SK-N-SH (cell line): Measurements from ENCODE around the gene GRAMD2B. TPM values are rescaled to one million over a fixed set of nuclear protein-coding genes. Genes with fewer than 3 reads are reported as not detected.

Experiments used
- polyA plus RNA-seq, 3 experiments: library from polyadenylated mRNA; depleted of rRNA; stranded (reverse); fragments of >200 nt; gene quantifications; 2 replicates each; pipeline ENCODE4 v1.2.3, GENCODE V29; 2012

GRAMD2B gene
- polyA plus RNA-seq, 1 of the 3 experiments (the other 2 are of a cell fraction): 16.0 TPM

Other genes with a start within 250 kb of the GRAMD2B start
- gene ALDH7A1, start 171.8 kb downstream of the GRAMD2B start, polyA plus RNA-seq (2012; rRNA removed): 44.5 and 55.6 TPM in 2 replicates
- gene PHAX, start 177.5 kb downstream of the GRAMD2B start, polyA plus RNA-seq (2012; rRNA removed): 25.1 and 27.4 TPM in 2 replicates